Fibroblast of skin of right biceps (primary cell): ENCODE measurements around the gene BCL11A.

Experiments used
- DNase-seq: peaks from one replicate; pipeline ENCODE4 v3.0.0-alpha.2; 2013

The BCL11A gene

GRCh38 chr2:60456115-60456770, 97.2 kb downstream of the BCL11A start:
- DNase-seq = no peak

- DNase-seq = no peak
These were observed 99.6 kb downstream of the BCL11A start for GRCh38 chr2:60453872-60454271.

DNA sequence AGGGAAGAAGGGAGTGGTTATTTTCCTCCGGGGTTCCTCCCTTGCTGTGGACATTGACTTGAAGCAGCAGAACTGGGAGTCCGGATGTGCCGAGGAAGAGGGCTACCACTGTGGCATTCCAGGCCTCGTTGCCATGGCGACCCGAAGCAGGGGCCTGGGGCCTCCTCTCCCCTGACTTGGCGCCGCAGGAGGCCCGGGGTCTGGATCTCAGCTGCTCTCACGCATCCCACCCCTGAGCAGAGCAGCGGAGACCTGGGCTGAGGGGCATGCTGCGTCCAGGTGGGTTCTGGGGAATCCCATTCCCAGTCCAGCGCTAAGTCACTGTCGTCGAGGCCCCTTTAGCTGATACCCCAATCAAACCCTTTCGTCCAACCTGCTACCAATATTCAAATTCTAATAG, 100.2 kb downstream of the BCL11A start:
- DNase-seq = no peak

- no peak for DNase-seq
These were observed 103.0 kb downstream of the BCL11A start for GRCh38 chr2:60450488-60450887.

GRCh38 chr2:60447943-60448342, 105.5 kb downstream of the BCL11A start:
- no peak for DNase-seq

DNA sequence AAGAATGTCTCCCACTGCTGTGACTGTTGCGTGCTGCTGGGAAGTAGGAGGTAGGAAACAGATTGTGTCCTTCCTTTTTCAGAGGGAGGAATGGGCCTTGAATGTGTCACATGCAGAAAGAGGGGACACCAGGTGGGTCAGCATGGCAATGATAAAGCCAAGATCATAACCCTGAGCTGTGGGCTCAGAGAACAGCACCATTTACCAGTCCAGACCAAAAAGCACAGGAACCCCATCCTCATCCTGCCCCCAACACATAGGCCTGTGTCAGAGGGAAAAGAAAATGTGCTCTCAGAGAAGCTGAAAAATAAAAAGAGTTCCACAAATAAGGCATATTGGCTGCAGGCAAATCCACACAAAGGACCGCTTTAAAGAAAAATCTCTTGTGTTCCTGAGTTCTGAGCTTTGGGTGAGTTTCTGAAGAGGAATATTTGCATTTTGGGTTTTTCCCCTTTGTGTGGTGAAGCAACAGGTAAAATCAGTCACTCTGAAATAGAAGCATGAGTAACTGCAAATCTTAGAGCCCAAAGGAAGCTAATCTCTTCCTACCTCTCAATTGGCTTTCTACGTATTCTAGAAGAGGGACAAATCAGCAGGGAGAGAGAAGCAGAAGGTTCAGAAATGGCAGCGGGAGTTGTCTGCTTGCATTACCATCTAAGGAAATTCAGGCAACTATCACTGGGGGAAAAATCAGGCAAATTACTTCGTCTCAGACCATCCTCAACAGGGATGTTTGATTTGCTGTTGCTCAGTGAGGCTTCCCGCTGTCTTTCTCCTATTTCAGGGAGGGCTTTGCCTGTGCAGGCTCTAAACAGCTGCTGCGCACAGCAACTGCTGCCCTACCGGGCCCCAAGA, 106.8 kb downstream of the BCL11A start:
- DNase-seq = no peak

GRCh38 chr2:60445684-60446179, 107.7 kb downstream of the BCL11A start:
- DNase-seq = peak; percentile 47

- DNase-seq = no peak
These were observed 110.8 kb downstream of the BCL11A start for GRCh38 chr2:60442608-60443007.

DNA sequence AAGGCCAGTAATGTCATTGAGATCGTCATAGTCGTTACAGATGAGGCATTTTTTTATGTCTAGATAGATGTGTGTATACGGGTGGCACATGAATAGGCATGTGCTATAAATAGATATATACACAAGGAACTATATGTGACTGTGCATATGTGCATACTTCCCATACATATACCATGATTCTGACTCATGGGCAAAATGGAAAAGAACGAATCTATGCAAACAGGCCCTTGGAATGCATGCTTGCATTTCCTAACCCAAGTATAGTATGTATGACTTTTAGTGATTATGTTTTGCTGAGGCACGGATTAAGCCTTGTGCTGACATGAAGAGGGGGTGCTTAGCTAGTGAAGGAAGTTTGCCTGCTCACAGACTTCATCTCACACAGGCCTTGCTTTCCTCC, 111.7 kb downstream of the BCL11A start:
- peak; percentile 94 for DNase-seq

DNA sequence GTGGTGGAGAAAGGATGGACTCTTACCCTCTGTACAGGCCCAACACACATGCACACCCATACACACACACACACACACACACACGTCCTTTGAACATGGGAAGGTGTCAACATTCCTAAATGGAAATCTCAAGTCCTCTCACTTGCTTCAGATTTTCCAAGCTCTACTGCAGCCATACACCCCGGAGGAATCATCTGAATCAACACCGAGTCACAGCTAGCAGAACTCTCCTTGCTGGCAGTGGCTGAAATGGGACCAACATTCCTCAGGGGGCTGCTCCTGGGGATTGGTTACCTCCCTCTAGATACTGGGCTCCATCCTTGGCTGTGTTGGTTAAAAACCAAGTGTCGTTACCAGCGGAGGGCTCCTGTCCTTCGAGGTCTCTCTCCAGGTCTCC, 112.7 kb downstream of the BCL11A start:
- DNase-seq = peak; percentile 78

GRCh38 chr2:60440079-60440766, 113.2 kb downstream of the BCL11A start:
- DNase-seq = no peak

DNA sequence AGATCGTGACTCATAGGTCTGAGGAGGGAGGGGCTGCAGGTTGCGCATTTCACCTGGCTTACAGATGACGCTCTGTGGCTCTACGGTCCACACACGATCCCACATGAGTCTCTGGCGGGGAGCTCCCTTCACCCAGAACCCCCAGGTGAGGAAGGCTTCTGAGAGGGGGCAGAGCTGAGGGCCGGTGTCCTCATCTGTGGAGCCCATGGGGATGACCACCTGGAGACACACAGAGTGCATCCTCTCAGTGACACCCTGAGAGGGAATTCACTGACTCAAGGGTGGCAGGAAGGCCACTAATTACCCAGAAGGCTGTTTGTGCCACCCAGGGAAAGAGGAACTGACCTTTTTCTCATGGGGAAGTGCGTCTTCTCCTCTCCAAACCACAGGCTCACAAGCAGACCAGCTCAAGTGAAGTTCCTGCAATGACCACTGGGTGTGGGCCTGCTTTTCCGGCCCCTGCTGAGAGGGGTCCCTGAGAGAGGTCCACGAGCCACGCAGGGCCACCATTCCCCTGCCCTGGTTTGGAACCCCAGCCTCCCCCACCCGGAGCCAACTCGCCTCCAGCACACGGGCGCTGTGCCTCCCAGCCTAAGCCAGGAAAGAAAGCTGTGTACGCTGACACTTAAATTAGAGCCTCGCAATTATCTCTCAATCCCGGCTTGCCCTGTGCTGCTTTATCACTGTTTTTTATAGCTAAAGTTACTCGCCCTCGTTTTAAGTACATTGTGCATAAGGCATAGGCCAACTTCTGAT, 114.1 kb downstream of the BCL11A start:
- DNase-seq = no peak

- no peak for DNase-seq
These were observed 114.8 kb downstream of the BCL11A start for GRCh38 chr2:60438653-60439052.

- no peak for DNase-seq
These were observed 115.3 kb downstream of the BCL11A start for GRCh38 chr2:60438131-60438530.

DNA sequence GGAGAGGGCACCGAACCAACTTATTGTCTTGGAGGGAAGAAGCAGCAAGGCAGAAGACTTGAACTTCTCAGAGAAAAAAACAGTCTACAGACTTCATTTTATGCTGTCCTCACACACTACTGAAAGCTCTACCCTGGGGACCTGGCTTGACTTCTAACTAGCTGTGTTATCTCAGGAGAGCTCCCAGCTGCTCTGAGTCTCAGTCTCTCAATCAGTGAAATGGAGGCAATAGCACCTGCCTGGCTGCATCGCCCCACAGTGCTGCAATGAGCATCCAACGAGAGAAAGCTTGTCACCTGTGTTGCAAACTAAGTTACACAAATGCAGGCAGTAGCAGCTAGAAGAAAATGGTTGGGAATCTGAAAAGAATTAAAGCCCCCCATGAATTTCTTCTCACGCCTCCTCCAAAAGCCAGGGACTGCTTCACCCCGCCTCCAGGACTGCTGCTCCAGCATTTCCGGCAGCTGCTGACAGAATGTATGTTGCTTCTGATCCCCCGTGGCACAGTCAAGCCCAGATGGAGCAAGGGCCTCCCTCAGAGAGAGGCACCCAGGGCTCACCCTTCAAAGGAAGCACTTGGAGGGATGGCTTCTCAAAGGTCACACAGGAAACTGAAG, 116.3 kb downstream of the BCL11A start:
- DNase-seq = no peak

DNA sequence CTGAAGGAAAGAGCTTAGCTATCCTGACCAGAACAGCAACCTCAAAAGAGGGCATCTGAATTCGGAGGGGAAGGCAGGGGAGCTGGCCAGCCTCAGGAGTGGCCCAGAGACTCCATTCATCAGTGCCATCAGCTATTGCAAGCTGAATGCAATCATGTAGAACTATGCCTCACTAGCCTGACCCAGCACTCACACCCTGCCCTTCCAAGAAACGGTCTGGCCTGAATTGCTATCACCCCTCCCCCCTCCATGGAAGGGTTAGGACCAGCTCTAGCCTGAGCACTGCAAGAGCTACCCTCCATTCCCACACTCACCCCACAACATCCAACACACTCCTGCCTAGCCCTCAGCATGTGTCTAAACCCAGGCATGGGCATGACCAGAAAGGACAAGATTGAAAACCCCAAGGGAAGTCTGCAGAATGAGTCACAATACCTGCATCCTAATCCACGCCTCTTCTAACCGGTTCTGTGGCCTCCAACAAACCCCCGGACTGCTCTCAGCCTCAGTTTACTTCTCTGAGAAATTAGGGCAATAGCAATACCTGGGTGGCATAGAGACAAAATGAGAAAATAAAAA, 120.3 kb downstream of the BCL11A start:
- no peak for DNase-seq

GRCh38 chr2:60432035-60432601, 121.3 kb downstream of the BCL11A start:
- no peak for DNase-seq

GRCh38 chr2:60429681-60430080, 123.8 kb downstream of the BCL11A start:
- DNase-seq = no peak

DNA sequence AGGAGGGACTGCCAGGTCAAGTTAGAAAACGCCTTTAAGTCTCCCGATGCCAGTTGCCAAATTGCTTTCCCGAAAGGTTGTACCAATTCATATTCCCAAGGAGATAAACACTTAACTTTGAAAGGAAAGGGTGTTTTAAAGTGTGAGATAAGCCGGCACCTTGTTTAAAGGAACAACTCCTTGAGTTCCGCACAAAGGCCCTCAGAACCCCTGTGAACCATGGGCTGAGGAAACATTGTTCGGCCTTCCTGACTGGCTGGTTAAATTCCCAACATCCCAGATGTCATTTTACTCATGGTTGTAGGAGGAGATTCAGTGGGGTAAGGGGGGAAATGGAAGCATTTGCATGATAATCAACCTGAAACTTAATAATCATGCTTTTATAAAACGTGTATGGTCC, 126.6 kb downstream of the BCL11A start:
- DNase-seq = no peak

GRCh38 chr2:60426341-60426740, 127.1 kb downstream of the BCL11A start:
- no peak for DNase-seq

DNA sequence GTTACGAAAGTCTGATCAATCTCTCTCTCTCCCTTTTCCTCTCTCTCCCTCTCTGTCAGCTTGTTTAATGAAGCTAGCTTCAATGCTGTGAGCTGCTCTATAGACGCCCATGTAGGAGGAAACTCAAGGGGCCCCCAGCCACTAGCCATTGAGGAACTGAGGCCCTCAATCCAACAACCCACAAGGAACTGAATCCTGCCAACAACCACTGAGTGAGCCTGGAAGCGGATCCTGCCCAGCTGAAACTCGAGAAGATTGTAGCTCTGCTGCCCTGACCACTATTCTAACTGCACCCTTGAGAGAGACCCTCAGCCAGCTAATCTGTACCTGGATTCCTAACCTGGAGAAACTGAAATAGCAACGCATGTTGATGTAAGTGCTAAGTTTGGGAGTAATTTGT, 129.2 kb downstream of the BCL11A start:
- no peak for DNase-seq

DNA sequence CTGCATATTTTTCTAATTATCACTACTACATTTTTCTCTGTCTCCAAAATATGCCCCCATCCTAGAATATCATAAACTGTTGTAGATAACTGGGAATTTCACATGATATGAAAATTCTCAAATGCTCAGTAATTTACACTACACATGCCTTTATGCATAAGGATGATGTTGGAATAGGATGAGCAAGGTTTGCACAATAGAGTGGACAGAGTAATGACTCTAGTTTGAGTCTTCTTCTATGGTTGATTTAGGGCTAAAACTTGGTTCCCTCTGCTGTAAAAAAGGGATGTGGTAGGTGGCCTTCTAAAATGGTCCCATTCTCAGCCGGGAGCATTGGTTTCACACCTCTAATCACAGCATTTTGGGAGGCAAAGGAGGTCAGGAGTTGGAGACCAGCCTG, 129.9 kb downstream of the BCL11A start:
- no peak for DNase-seq
